ENCODE data around the gene RCOR1.

GRCh38 chr14:102544747-102545460 lies 47.5 kb upstream of the RCOR1 start:
- TF ChIP-seq EZH2 (IDR thresholded peaks at IDR 0.05; ENCODE audit: borderline replicate concordance, low read depth, low read length, poor library complexity, severe bottlenecking), result no peak
- TF ChIP-seq, protein P1, sequence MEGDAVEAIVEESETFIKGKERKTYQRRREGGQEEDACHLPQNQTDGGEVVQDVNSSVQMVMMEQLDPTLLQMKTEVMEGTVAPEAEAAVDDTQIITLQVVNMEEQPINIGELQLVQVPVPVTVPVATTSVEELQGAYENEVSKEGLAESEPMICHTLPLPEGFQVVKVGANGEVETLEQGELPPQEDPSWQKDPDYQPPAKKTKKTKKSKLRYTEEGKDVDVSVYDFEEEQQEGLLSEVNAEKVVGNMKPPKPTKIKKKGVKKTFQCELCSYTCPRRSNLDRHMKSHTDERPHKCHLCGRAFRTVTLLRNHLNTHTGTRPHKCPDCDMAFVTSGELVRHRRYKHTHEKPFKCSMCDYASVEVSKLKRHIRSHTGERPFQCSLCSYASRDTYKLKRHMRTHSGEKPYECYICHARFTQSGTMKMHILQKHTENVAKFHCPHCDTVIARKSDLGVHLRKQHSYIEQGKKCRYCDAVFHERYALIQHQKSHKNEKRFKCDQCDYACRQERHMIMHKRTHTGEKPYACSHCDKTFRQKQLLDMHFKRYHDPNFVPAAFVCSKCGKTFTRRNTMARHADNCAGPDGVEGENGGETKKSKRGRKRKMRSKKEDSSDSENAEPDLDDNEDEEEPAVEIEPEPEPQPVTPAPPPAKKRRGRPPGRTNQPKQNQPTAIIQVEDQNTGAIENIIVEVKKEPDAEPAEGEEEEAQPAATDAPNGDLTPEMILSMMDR (conservative IDR thresholded peaks at IDR 0.05; ENCODE audit: low read depth, low read length), result no peak
